HCT116 (cell line): ENCODE data around the gene ADK.

Experiments
- CEBPB ChIP-seq: IDR thresholded peaks from 2 replicates; pipeline ENCODE4 v1.6.1; 2012; ENCODE audit warnings: low read depth
- CTCF ChIP-seq, 3 experiments: fragments of 200-600 bp in 1 of 3; sonication (generic) in 1 of 3; IDR thresholded peaks in 2 of 3; conservative IDR thresholded peaks in 1 of 3; 2 replicates each; pipeline ENCODE4 v1.5.1; 2012 to 2017; ENCODE audit warnings: low read depth in 2 of 3, low read length in 2 of 3, antibody characterized with exemption in 1 of 3, borderline replicate concordance in 1 of 3, control low read depth in 1 of 3, mild to moderate bottlenecking in 1 of 3, mixed read lengths in 1 of 3, mixed run types in 1 of 3, moderate library complexity in 1 of 3; ENCODE audit not compliant: insufficient read depth in 1 of 3
- MAX ChIP-seq: IDR thresholded peaks from 2 replicates; pipeline ENCODE4 v1.6.1; 2012
- POLR2AphosphoS5 ChIP-seq: IDR thresholded peaks from 2 replicates; pipeline ENCODE4 v1.6.1; 2011; ENCODE audit warnings: mild to moderate bottlenecking, low read depth, low read length, moderate library complexity
- SP1 ChIP-seq: IDR thresholded peaks from 2 replicates; pipeline ENCODE4 v1.6.1; 2012; ENCODE audit warnings: low read depth
- YY1 ChIP-seq: IDR thresholded peaks from 2 replicates; pipeline ENCODE4 v1.6.1; 2011; ENCODE audit warnings: low read length, low read depth, moderate library complexity, mild to moderate bottlenecking; ENCODE audit not compliant: insufficient replicate concordance; ENCODE audit errors: extremely low read depth
- ZBTB33 ChIP-seq: IDR thresholded peaks from 2 replicates; pipeline ENCODE4 v1.6.1; 2011; ENCODE audit warnings: mild to moderate bottlenecking, low read length, moderate library complexity; ENCODE audit not compliant: insufficient replicate concordance; ENCODE audit errors: extremely low read depth

GRCh38 chr10:74365109-74365508 lies 214.1 kb downstream of the ADK start:
- TF ChIP-seq CEBPB = no peak
- no peak for TF ChIP-seq CTCF (IDR thresholded peaks at IDR 0.05 in 2 of 3, conservative IDR thresholded peaks at IDR 0.05 in 1 of 3; ENCODE audit: borderline replicate concordance in 1 of 3, insufficient read depth in 1 of 3, low read depth in 2 of 3, low read length in 2 of 3)
- no peak for TF ChIP-seq POLR2AphosphoS5
- no peak for TF ChIP-seq SP1
- TF ChIP-seq YY1 = no peak
- no peak for TF ChIP-seq ZBTB33
- TF ChIP-seq MAX = no peak
